ENCODE data around the gene CRACDL.

CRACDL gene, protein sequence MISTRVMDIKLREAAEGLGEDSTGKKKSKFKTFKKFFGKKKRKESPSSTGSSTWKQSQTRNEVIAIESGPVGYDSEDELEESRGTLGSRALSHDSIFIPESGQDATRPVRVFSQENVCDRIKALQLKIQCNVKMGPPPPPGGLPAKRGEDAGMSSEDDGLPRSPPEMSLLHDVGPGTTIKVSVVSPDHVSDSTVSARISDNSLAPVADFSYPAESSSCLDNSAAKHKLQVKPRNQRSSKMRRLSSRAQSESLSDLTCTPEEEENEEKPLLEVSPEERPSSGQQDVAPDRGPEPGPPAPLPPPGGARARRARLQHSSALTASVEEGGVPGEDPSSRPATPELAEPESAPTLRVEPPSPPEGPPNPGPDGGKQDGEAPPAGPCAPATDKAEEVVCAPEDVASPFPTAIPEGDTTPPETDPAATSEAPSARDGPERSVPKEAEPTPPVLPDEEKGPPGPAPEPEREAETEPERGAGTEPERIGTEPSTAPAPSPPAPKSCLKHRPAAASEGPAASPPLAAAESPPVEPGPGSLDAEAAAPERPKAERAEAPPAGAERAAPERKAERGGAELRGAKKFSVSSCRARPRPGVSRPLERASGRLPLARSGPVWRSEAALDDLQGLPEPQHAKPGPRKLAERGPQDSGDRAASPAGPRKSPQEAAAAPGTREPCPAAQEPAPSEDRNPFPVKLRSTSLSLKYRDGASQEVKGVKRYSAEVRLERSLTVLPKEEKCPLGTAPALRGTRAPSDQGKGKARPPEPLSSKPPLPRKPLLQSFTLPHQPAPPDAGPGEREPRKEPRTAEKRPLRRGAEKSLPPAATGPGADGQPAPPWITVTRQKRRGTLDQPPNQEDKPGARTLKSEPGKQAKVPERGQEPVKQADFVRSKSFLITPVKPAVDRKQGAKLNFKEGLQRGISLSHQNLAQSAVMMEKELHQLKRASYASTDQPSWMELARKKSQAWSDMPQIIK

GRCh38 chr2:98935777-98936352, at the start of gene CRACDL:
CRACDL (minus strand) TSS chr2:98936225; CDS start chr2:98846800, 89,425 bp downstream.
- no peak for DNase-seq (ENCODE audit: low read depth)

DNA sequence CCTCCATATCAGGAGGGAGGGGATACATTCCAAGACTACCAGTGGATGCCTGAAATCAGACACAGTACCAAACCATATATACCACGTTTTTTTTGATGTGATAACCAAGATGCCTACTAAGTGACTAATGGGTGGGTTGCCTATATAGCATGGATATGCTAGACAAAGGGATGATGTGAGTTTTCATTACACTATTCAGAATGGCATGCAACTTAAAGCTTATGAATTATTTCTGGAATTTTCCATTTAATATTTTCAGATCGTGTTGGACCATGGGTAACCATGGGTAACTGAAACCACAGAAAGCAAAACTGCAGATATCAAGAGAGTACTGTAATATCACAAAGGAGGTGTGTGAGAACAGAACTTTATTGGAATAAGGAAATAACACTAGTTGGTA, 39.6 kb upstream of the CRACDL start:
- no peak for DNase-seq (ENCODE audit: low read depth)

GRCh38 chr2:98972582-98973167, 36.6 kb upstream of the CRACDL start:
- DNase-seq (ENCODE audit: low read depth), result no peak

- DNase-seq (ENCODE audit: low read depth), result no peak
Observed at GRCh38 chr2:98959810-98960507, 23.9 kb upstream of the CRACDL start.

GRCh38 chr2:98952966-98953365, 16.9 kb upstream of the CRACDL start:
- DNase-seq (ENCODE audit: low read depth), result no peak

DNA sequence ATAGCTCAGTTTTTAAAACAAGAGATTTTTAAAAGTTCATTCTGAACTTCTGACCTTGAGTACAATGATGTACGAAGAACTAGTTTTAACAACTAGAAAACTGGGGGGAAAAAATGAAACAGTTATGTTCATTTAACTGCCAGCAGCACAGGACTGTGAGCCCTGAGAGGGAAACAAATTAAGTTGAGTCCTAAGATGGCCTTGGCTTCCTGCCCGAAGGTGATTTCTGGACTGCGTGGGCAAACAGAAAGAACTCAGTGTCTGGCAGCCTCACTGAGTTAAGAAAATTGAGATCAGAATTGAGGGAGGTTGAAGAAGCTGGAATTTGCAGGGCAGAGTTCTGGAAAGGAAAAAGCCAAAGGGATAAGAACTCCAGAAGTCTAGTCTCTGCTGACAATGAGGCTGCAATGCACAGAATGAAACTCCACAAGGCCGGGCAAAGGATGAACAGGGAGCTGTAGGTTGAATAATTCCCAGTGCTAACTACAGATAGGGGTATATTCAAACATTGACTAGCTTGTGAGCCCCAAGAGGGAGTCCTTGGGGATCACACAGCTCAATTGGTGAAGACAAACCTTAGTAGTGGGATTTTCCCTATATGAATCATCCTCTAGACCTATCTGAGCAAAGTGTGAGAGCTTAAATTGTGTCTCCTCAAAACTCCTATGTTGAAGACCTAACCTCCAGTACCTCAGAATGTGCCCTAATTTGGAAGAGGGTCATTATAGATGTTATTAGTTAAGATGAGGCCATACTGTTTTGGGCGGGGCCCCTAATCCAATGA, 13.1 kb upstream of the CRACDL start:
- DNase-seq (ENCODE audit: low read depth), result no peak

- DNase-seq (ENCODE audit: low read depth), result no peak
Observed at GRCh38 chr2:98947554-98947953, 11.5 kb upstream of the CRACDL start.

GRCh38 chr2:98946855-98947254, 10.8 kb upstream of the CRACDL start:
- no peak for DNase-seq (ENCODE audit: low read depth)

DNA sequence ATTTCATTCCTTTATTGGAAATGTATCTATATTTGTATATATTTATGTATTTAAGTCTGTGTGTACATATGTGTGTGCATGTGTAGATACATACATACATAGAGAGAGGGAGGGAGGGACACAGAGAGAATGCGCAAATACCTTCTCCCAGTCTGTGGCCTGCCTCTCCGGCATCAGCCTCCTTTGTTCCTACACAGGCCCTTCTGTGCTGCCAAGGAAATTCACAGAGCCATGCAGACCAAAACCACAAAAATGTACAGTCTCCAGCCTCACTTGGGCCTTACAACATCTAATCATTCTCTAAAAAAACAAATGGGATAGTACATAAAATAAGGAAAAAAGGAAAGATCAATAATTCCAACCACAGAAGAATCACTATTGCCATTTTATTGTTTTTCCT, 8.8 kb upstream of the CRACDL start:
- no peak for DNase-seq (ENCODE audit: low read depth)

GRCh38 chr2:98940102-98940501, 4.1 kb upstream of the CRACDL start:
- no peak for DNase-seq (ENCODE audit: low read depth)

DNA sequence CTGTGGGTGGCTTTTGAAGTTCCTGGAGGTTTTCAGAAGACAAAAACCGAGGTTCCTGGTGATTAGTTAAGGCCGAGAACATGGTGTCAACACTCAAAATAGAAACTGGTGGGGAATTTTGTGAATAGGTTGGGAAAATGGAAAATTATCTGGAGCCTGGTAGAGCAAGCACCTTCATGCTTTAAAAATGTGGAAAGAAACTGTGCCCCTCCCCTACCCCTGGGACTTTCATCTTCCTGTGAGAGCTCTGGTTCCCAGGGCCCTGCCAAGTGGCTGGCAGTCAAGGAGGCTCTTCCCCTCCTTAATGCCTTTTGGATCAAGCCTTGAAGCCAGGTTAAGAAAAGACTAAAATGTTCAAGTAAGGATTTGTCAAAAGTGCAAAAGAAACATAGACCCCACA, 1.9 kb upstream of the CRACDL start:
- DNase-seq (ENCODE audit: low read depth), result no peak

- no peak for DNase-seq (ENCODE audit: low read depth)
Observed at GRCh38 chr2:98936353-98937351, 627 bp upstream of the CRACDL start.

DNA sequence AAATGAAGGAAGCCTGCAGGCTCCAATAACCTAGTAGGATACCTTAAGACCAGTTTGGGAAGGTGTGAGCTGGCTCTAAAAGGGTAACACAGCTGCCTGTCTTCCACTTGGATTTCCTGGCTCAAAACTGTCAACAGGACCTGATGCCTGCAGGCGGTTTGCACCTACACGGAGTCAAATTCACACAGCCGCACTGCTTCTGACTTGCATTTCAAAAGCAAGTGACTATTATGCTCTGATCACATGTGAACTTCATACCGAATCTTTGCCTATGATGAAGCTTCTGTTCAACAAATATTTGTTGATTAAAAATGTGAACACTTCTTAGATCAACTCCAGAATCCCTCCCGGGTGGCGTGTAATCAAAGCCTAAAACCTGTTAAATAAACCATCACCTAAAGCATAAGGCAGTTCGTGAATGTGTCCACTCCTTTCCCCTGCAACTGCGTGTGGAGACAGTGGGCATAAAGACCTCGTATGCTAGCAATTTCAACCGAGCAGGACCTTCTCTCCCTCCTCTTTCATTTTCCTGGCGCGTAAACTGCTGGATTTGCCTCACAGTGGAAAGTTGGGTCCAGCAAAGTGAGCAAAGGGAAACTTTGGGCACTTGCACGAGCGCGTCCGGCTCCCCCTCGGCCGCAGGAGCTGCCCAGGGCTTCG, 784 bp downstream of the CRACDL start:
- no peak for DNase-seq (ENCODE audit: low read depth)

DNA sequence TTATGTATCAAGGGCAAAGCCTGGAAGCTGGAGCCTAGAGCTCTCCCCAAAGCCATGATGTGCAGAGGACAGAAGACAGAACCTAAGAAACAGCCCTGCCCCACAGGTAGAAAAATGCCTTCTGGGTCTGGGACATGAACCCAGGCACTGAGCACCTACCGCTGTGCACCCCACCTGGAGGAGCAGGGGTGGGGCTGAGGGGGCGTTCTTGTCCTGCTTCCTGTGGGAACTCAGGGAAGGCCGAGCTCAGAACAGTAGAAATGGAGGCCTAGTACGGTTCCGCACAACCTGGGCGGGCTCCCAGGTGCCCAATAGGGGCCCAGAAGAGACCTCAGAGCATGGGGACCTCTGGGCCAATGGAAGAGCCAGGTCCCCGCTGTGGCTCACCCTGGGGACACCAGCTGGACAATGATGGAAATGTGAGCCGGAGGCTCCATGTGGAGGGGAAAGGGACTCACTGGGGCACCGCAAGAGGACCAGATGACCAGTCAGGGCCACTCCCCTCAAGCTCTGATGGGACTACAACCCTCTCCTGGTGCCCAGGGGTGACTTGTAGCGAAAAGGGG, 3.2 kb downstream of the CRACDL start:
- no peak for DNase-seq (ENCODE audit: low read depth)

- no peak for DNase-seq (ENCODE audit: low read depth)
Observed at GRCh38 chr2:98932164-98932563, 3.9 kb downstream of the CRACDL start.

DNA sequence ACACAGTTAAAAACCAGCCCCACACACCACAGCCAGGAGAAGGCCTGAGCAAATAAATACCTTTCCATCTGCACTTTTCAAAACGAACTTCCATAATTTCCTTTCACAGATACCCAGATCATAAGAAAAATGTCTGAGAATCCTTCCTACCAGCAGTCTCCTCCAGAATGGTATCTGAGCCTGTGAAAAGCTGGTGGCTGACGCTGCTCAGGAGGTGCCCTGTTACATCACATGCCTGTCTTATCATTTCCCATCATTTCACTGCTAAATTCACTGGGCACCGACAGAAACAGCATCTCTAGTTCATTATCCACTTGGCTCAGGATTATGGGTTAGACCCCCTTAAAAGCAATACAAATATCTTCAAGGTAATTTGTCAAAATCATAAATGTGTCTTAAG, 4.4 kb downstream of the CRACDL start:
- no peak for DNase-seq (ENCODE audit: low read depth)

DNA sequence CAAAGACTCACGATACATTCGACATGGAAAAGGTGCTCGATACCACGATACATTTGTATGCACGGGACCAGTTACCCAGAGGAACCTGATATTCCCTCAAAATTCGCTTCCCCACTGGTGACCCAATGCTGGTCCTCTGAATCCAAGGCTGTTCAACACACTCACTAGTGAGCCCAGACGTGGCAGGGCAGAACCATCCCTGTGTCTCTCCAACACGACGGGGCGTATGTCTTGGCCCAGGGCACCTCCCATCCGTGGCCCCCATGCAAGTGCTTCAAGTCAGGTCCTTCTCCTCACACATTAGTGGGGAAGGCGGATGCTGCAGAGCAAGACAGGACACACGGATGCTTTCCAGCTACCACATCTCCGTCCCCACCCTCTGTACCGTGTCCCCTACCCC, 6.1 kb downstream of the CRACDL start:
- no peak for DNase-seq (ENCODE audit: low read depth)

GRCh38 chr2:98928242-98928641, 7.8 kb downstream of the CRACDL start:
- no peak for DNase-seq (ENCODE audit: low read depth)

DNA sequence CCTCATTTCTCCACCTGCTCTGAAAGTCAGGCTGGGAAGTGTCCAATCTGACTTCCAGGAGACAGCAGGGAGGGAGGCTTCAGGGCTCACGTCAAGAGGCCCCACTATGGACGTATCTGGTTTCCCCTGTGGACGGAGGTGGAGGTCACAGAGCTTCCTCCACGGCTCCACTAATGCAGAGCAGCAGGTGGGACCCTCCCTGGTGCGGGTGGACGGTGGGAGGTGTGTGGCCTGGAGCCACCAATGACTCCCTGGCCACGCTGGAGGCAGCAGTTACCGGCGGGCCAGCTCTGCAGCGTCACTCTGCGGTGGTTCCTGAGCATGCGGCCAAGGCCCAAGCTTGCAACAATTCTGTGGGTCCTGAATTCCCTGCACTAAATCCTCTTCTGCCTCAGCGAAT, 9.0 kb downstream of the CRACDL start:
- DNase-seq (ENCODE audit: low read depth), result no peak

Data from ELR (cell line).